Gastroesophageal sphincter (tissue), 4 donors: ENCODE data around the gene INTS11. TPM values are rescaled to one million over a fixed set of nuclear protein-coding genes. Genes with fewer than 3 reads are reported as not detected.

Experiments
- ATAC-seq: fragments of 150-250 bp; one replicate; pipeline ENCODE4 v1.9.1; 2016; ENCODE audit warnings: mild to moderate bottlenecking, moderate library complexity
- H3K27ac ChIP-seq, 4 donors: fragments of 200-600 bp; sonication (generic) in 3 of 4; 1 replicate in 3 of 4; 2 replicates in 1 of 4; pipeline ENCODE4 v1.5.1; 2016 to 2019
- H3K27me3 ChIP-seq: fragments of 200-600 bp; sonication (generic); one replicate; pipeline ENCODE4 v1.5.1; 2019
- H3K36me3 ChIP-seq, 2 donors: fragments of 200-600 bp; sonication (generic); one replicate each; pipeline ENCODE4 v1.5.1; 2019; ENCODE audit warnings: control low read depth in 1 of 2
- H3K4me1 ChIP-seq, 3 donors: fragments of 200-600 bp; sonication (generic); 1 replicate in 2 of 3; 2 replicates in 1 of 3; pipeline ENCODE4 v1.5.1; 2016 to 2019; ENCODE audit warnings: control low read depth in 2 of 3
- H3K4me3 ChIP-seq, 2 donors: fragments of 200-600 bp; sonication (generic); one replicate each; pipeline ENCODE4 v1.5.1; 2019; ENCODE audit warnings: mild to moderate bottlenecking in 1 of 2, moderate library complexity in 1 of 2
- H3K9me3 ChIP-seq, 3 donors: fragments of 200-600 bp; sonication (generic); one replicate each; pipeline ENCODE4 v1.5.1; 2017 to 2019; ENCODE audit warnings: control low read depth in 2 of 3
- CTCF ChIP-seq, 4 experiments: fragments of 200-600 bp in 2 of 4; fragments of 450-650 bp in 2 of 4; sonication (generic) in 1 of 4; IDR thresholded peaks; one replicate each; pipeline ENCODE4 v1.5.1; 2017 to 2019; ENCODE audit warnings: antibody characterized with exemption in 4 of 4, mild to moderate bottlenecking in 2 of 4, moderate library complexity in 2 of 4
- EP300 ChIP-seq: sonication (generic); formaldehyde crosslinking; IDR thresholded peaks from one replicate; pipeline ENCODE4 v1.6.1; 2017; ENCODE audit warnings: antibody characterized with exemption, mild to moderate bottlenecking
- POLR2A ChIP-seq, 2 donors: fragments of 450-650 bp; IDR thresholded peaks; one replicate each; pipeline ENCODE4 v1.6.1; 2017; ENCODE audit warnings: antibody characterized with exemption in 2 of 2, mild to moderate bottlenecking in 2 of 2, moderate library complexity in 1 of 2
- POLR2AphosphoS5 ChIP-seq: sonication (generic); formaldehyde crosslinking; IDR thresholded peaks from one replicate; pipeline ENCODE4 v1.6.1; 2017; ENCODE audit warnings: antibody characterized with exemption
- WGBS, 2 donors: methylation state at CpG; one replicate each; pipeline ENCODE4 v1.1.5; 2018; ENCODE audit warnings: low coverage in 1 of 2; 5-methylcytosine and 5-hydroxymethylcytosine counted together
- total RNA-seq, 4 donors: library from RNA; depleted of rRNA; stranded (reverse); fragments of >200 nt; gene quantifications; one replicate each; pipeline ENCODE4 v1.1.0, GENCODE V29; 2016

The INTS11 gene
- total RNA-seq: 100 to 1,000 TPM in 1 of 4 donors, 10 to 100 TPM in 3; 62.0 to 119 (median 96.4) TPM

DNA sequence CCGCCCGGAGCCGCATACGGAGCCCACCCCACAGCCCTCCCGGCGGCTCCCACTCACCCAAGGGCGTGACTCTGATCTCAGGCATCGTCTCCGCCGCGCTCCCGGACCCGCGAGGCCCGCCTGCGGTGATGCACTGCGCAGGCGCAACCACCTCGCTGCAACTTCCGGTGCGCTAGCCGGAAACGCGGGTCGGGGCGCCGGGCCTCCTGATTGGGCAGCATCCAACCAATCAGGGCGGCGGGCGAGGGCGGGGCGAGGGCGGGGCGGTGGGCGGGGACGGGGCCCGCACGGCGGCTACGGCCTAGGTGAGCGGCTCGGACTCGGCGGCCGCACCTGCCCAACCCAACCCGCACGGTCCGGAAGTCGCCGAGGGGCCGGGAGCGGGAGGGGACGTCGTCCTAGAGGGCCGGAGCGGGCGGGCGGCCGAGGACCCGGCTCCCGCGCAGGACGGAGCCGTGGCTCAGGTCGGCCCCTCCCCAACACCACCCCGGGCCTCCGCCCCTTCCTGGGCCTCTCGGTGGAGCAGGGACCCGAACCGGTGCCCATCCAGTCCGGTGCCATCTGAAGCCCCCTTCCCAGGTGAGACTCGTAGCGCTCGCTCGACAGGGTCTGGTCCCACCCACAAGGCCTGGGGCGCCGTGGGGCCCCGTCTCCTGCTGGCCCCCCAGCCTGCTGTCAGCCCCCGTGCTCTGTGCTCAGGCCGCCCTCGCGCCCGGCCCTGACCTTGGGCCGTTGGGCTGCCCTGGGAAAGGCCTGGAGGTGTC is at the start of gene INTS11, which contains the start of gene CPTP:
Gene INTS11 (minus strand): TSS at position 137 of the 764 bp plus-strand sequence. CDS start 52 bp downstream, at position 85.
Gene CPTP (plus strand): TSS at position 279 of the 764 bp plus-strand sequence. CDS start 2,109 bp downstream, outside the sequence.
- Histone ChIP-seq H3K27me3 (no peaks in the 10 kb centered on the region), H3K4me1 (peaks cover 0 to 70% (median 40%) of the 10 kb centered on the region in 3 donors), H3K36me3 (peaks cover 0 to 41% of the 10 kb centered on the region in 2 donors), H3K9me3 (no peaks in the 10 kb centered on the region), H3K4me3 (peak within 1 kb of the TSS; percentile 51 to 87), H3K27ac (peak within 1 kb of the TSS; percentile 51 to 92 (median 88))
- peak; percentile 94 for ATAC-seq
- TF ChIP-seq POLR2AphosphoS5 (peak; percentile 87), CTCF (IDR thresholded peaks at IDR 0.05) (peak in 1 of 4 experiments; percentile 20), POLR2A (IDR thresholded peaks at IDR 0.05) (peak; percentile 56 to 75), EP300 (no peak)
- no CpG with 5 or more reads among the region's 84 CpGs for WGBS, 2 donors

DNA sequence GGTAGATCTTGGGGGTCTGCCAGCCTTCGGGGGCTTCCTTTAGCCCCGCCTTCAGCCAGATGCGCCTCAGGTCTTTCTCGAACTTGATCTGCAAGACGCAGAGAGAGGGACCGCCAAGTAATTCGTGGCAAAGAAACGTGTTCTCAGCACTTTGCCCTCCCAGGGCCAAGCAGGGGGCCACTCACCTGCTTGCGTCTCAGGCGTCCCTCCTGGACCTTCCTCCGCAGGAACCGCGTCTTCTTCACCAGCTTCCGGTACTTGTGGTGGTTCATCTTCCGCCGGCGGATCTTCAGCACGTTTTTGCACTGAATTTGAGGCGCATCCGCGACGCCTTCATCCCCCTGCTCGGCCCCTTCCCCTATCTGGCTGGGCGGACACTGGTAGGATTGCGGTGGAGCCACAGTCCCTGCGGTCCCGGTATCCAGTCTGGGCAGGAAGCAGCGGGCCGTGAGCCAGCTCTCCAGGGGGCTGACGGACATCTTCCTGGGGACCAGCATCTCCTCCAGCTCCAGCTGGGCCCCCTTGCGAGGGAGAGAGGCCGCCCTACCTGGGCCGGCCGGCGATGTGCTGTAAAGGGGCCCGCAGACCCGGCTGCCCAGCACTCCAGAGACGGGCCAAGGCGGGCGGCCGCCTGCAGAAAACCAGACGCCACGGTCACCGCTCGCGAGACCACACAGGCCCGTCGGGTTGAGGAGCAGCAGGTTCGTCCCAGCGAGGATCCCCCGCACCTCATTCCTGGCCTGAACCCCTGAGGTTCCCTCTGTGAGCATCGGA is 49.5 kb upstream of the INTS11 start:
- H3K27me3 ChIP-seq: no peaks in the 10 kb centered on the region
- H3K4me1 ChIP-seq: peaks cover 0 to 43% (median 27%) of the 10 kb centered on the region in 3 donors
- TF ChIP-seq POLR2A (IDR thresholded peaks at IDR 0.05) (no peak), CTCF (IDR thresholded peaks at IDR 0.05) (no peak)
- ATAC-seq: no peak
- H3K9me3 ChIP-seq: no peaks in the 10 kb centered on the region
- H3K4me3 ChIP-seq: peak overlapping the region; percentile 73 to 99
- WGBS, 2 donors: 83 to 93% methylated on average over 3 to 18 of the region's 52 CpGs
- H3K36me3 ChIP-seq: peaks cover 0 to 17% of the 10 kb centered on the region in 2 donors
- H3K27ac ChIP-seq: peak overlapping the region in 3 of 4 donors; percentile 95 to 99 (median 97)

DNA sequence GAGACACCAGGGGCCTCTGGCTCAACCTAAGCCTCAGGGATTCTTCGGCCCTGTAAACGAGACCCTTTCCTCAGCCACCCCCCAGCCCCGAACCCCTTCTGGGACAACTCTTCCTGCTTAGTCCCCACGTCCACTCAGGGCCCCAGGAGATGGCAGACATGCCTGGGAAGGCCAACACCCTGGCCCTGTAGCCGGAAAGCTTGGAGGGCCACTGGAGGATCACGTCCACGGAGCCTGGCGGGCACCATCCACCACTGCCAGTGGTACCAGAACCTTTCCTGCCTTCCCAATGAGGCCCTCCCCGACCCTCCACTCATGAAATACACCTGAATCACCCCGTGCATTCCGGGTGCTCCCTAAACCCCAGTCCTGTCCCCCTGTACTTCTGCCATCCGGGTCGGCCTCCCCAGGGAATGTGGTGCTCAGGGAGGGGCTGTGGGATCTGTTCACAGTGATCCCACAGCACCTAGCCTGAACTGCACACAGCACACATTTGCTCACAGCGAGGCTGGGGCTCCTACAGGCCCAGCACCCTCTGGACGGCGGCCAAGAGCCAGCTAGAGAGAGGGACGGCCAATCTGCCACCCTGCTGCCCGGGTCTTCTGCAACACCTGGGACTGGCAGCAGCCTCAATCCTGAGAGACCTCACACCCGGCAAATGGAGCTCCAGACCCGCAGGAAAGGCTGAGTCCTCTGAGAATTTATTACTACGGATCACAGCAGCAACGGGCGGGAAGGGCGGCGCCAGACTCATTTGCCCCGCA is 48.8 kb upstream of the INTS11 start:
- Histone ChIP-seq H3K4me3 (peak overlapping the region in 1 of 2 donors; percentile 99), H3K36me3 (peaks cover 0 to 17% of the 10 kb centered on the region in 2 donors), H3K9me3 (no peaks in the 10 kb centered on the region), H3K27ac (peak overlapping the region in 1 of 4 donors; percentile 99), H3K27me3 (no peaks in the 10 kb centered on the region), H3K4me1 (peaks cover 0 to 43% (median 27%) of the 10 kb centered on the region in 3 donors)
- ATAC-seq: no peak
- TF ChIP-seq POLR2AphosphoS5 (no peak), CTCF (IDR thresholded peaks at IDR 0.05) (no peak), POLR2A (IDR thresholded peaks at IDR 0.05) (no peak), EP300 (no peak)
- 77 to 91% methylated on average over 7 to 8 of the region's 26 CpGs for WGBS, 2 donors

DNA sequence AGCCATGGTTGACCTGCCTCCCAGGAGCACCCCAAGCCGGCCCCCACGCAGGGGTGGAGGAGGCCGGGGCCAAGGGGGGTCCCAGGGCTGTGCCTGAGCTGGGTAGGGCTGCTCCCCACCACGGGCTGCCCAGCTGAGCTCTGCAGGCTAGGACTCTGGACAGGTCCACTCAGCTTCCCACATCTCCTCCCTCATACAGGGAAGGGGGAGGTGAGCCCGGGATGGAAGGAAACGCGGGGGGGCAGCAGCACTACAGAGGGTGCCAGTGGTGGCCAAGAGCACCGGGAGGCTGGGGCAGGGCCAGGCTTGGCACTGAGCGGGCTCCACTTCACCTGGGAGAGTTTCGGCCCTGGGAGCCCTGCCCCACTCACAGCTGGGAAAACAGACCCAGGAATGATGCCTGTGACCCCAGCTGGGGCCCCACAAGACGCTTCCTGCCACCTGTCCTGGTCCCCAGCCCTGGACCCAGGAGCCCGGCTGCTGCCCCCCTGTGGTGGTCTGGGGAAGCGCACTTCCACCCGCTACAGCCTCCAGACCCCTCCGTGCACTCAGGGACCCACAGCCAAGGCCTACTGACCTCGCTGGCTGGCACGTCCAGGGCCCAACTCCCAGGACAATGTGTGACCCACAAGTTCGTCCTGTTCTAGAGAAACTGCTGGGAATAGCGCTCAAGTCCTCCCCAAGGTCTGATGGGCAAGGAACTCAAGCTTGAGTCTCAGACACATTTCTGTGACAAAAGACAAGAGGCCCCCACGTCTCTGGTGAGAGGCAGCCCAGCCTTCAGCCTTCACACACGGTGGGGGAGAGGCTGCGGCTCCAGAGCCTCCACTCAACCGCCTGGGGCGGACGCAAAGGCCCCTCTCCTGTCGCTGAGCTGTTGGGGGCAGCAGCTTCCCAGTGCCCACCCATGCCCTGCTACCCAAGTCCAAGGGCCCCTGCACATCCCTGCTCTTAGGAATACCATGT is 47.6 kb upstream of the INTS11 start:
- Histone ChIP-seq H3K4me1 (peaks cover 0 to 43% (median 27%) of the 10 kb centered on the region in 3 donors), H3K4me3 (no peak overlapping the region), H3K9me3 (no peaks in the 10 kb centered on the region), H3K27ac (peak overlapping the region in 3 of 4 donors; percentile 28 to 69 (median 46)), H3K27me3 (no peaks in the 10 kb centered on the region), H3K36me3 (peaks cover 0 to 17% of the 10 kb centered on the region in 2 donors)
- TF ChIP-seq CTCF (IDR thresholded peaks at IDR 0.05) (peak in 3 of 4 experiments; percentile 82 to 98 (median 86)), POLR2AphosphoS5 (no peak)
- WGBS, 2 donors: no CpG with 5 or more reads among the region's 26 CpGs
- peak; percentile 16 for ATAC-seq
